Mononuclear cell (primary cell): Measurements from ENCODE around the gene ZNG1A. TPM values are rescaled to one million over a fixed set of nuclear protein-coding genes. Genes with fewer than 3 reads are reported as not detected.
"Not testable (repeated sequence)": the region's sequence is repeated elsewhere in the genome, so short reads cannot be mapped to it uniquely, and the experiment has no call there.

Source experiments
- H3K27me3 ChIP-seq: 2 replicates; pipeline ENCODE4 v1.6.0; 2011; ENCODE audit warnings: low read length, control low read depth; ENCODE audit not compliant: insufficient read depth
- H3K4me1 ChIP-seq: 2 replicates; pipeline ENCODE4 v1.5.1; 2011; ENCODE audit warnings: mild to moderate bottlenecking, low read length, control low read depth; ENCODE audit not compliant: insufficient read depth
- H3K4me3 ChIP-seq: 2 replicates; pipeline ENCODE4 v1.5.1; 2011; ENCODE audit warnings: mild to moderate bottlenecking, low read length, moderate library complexity
- H3K9me3 ChIP-seq: 2 replicates; pipeline ENCODE4 v1.5.1; 2011; ENCODE audit warnings: low read depth, mild to moderate bottlenecking, control low read depth, low read length
- total RNA-seq: library from RNA; depleted of rRNA; stranded (reverse); fragments of >200 nt; gene quantifications from one replicate; pipeline ENCODE4 v1.2.3, GENCODE V29; 2012

The ZNG1A gene
- total RNA-seq, 1 donor, result 27.4 TPM

DNA sequence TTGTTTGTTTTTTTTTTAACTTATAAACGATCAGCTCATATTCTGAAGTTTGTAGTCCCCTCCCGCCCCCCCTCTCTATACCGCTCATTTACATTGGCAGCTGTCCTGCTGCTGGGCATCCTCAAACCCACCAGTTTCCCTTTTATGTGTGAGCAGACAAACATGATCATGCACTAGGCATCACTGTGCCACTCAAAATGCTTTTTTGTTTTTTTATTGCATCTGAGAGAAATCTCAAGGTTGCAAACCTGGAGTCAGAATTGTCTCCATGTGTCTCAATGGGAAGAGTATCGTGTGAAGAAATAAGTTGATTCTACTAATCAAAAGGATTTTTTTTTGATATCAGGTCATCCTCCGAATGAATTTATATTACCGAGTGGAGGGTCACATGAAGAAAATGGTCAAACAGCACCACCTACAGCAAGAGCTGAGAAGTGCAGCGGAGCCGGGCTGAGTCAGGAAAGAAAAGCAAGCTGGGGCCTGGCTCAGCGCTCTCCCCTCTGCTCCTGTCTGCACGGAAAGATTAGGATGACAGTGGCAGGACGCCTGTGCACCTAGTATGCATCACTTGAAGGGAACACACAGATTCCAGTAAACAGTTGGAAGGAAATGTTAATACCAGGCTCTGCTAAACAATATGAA, 90.3 kb downstream of the ZNG1A start:
- not testable (repeated sequence) for H3K27me3 ChIP-seq, H3K4me1 ChIP-seq, H3K9me3 ChIP-seq, H3K4me3 ChIP-seq

GRCh38 chr9:87860-88259, 91.0 kb downstream of the ZNG1A start:
- H3K27me3 ChIP-seq, H3K9me3 ChIP-seq, H3K4me1 ChIP-seq, H3K4me3 ChIP-seq: not testable (repeated sequence)

- H3K9me3 ChIP-seq, H3K4me3 ChIP-seq, H3K27me3 ChIP-seq, H3K4me1 ChIP-seq: not testable (repeated sequence)
These were observed 91.8 kb downstream of the ZNG1A start for GRCh38 chr9:87105-87504.

GRCh38 chr9:86697-87096, 92.2 kb downstream of the ZNG1A start:
- not testable (repeated sequence) for H3K9me3 ChIP-seq, H3K4me3 ChIP-seq, H3K27me3 ChIP-seq, H3K4me1 ChIP-seq

- H3K9me3 ChIP-seq, H3K4me1 ChIP-seq, H3K4me3 ChIP-seq, H3K27me3 ChIP-seq: not testable (repeated sequence)
These were observed 95.7 kb downstream of the ZNG1A start for GRCh38 chr9:82932-83689.

DNA sequence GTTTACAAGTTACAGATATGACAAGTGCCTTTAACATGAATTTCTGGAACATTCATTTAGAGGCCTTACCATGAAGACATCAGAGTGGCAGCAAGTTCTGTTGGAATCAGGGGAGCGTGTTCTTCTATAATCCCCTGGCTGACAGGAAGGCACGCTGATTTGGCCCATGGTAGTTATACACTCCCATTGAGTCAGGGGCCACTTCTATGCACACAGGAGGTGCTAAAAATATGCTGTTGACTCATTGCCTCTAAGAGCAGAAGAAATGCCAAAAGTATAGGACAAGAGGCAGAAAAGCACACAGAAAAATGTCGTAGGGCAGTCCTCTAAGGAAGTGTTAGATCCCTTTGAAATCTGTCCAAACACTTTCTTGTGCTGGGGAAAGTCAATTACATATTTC, 100.5 kb downstream of the ZNG1A start:
- not testable (repeated sequence) for H3K4me1 ChIP-seq, H3K9me3 ChIP-seq, H3K27me3 ChIP-seq, H3K4me3 ChIP-seq

- not testable (repeated sequence) for H3K9me3 ChIP-seq, H3K4me1 ChIP-seq, H3K27me3 ChIP-seq, H3K4me3 ChIP-seq
These were observed 102.5 kb downstream of the ZNG1A start for GRCh38 chr9:76389-76788.

DNA sequence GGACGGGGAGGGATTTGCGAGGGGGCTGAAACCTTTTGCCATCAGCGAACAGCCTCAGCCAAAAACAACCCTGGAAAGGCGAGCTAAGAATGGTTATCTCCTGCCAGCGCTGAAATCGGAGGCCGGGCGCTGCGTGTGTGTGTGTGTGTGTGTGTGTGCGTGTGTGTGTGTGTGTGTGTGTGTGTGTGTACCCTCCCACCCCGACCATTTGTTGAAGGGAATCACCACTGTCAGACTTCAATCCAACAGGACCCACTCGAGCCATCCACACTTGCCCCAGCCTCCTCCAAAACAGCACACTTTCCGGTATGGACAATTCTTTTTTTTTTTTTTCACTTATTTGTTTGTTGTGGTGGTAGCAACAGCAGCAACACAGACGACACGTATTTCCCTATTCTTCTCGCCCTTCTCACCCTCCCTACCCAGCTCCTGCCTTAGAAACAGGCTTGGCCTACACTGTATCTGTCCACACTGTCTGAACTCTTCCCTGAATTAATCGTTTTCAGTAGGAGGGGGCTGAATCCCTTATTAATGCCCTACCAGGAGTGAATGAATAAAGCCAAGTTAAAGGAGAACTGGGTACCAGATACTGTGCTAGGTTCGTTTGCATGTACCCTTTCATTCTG, 104.8 kb downstream of the ZNG1A start:
- H3K4me3 ChIP-seq, result not testable (repeated sequence)

DNA sequence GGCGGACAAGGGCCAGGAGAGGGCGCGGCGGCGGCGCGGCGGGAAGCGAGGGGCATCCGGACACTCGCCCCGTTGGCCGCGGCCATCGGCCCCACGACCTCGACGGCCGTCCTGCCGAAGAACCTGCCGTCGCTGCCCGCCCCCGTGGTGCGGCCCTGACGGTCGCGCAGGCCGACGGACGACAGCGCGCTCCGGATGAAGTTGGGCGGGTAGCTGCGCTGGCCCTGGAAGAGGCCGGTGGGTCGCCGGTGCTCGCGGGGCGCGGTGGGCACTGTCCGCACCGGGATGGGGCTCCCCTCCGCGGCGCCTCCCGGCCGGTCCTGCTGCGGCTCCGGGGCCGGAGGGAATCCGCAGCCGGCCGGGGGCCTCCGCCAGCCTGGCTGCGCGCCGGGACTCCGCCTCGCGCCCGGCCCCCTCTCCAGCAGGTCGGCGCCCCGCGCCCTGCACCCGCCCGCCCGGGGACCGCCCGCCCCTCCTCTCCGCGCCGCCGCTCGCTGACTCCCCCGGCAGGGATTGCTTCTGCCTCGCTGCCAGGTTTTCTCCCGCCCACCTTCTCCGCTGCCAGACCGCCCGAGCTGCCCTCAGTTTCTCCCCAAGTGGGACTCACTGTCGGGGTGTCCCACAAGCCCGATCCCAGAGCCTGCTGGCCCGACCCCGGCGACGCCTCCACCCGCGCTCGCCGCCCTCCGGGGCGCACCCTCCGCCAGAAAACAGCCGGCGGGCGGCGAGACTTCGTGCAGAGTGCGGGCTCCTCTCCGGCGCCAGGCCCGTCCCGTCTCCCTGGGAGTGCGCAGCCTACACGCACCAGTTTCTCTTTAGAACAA, 105.6 kb downstream of the ZNG1A start:
- H3K27me3 ChIP-seq, H3K4me3 ChIP-seq, H3K4me1 ChIP-seq, H3K9me3 ChIP-seq: not testable (repeated sequence)

More for the DNA sequence above, 104.8 kb downstream of the ZNG1A start:
- H3K27me3 ChIP-seq, H3K4me1 ChIP-seq, H3K9me3 ChIP-seq: not testable (repeated sequence)

Other genes starting within 250 kb of the ZNG1A start
- gene WASHC1, start 149.6 kb downstream of the ZNG1A start, total RNA-seq, result 2.8 TPM
- gene FOXD4, start 60.6 kb downstream of the ZNG1A start, total RNA-seq, result not detected
- gene DOCK8, start 35.8 kb upstream of the ZNG1A start, total RNA-seq, result 80.8 TPM